Measurements from ENCODE around the gene IKBKG. TPM values are rescaled to one million over a fixed set of nuclear protein-coding genes. Genes with fewer than 3 reads are reported as not detected.

The IKBKG gene
- total RNA-seq, 1 donor from 2014 or later = 37.5 TPM

DNA sequence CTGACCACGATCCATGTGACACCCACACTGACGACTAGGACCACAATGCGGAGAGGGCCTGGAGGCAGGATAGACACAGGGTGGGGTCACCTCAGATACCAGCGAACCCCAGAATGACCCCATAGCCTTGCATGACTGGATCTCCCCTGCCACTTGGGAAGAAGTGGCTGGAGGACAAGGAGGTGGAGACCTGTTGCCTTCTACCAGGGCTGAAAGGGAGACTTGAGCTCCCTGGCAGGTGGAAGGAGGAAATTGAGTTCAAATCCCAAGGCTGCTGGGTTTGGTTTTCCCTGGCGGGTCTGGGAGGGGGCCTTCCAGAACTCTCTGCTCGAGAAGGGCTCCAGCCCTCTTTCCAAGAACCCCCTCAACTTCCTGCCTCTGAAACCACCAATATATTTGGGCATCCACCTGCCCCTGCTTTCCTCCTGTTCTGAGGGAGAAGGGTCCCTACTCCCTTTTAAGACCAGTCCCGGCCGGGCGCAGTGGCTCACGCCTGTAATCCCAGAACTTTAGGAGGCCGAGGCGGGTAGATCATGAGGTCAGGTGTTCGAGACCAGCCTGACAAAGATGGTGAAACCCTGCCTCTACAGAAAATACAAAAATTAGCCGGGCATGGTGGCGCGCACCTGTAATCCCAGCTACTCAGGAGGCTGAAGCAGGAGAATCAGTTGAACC lies 34.4 kb upstream of the IKBKG start:
- H3K27ac ChIP-seq = no peak overlapping the region
- intact Hi-C loops (cut with DNase I) = no loop called here
- H3K9me3 ChIP-seq = no peaks in the 10 kb centered on the region
- TF ChIP-seq, protein P1, sequence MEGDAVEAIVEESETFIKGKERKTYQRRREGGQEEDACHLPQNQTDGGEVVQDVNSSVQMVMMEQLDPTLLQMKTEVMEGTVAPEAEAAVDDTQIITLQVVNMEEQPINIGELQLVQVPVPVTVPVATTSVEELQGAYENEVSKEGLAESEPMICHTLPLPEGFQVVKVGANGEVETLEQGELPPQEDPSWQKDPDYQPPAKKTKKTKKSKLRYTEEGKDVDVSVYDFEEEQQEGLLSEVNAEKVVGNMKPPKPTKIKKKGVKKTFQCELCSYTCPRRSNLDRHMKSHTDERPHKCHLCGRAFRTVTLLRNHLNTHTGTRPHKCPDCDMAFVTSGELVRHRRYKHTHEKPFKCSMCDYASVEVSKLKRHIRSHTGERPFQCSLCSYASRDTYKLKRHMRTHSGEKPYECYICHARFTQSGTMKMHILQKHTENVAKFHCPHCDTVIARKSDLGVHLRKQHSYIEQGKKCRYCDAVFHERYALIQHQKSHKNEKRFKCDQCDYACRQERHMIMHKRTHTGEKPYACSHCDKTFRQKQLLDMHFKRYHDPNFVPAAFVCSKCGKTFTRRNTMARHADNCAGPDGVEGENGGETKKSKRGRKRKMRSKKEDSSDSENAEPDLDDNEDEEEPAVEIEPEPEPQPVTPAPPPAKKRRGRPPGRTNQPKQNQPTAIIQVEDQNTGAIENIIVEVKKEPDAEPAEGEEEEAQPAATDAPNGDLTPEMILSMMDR (IDR thresholded peaks at IDR 0.05) = no peak
- no peak for DNase-seq (ENCODE audit: low spot score in 2 of 2)
- H3K4me3 ChIP-seq = no peak overlapping the region
- H3K4me1 ChIP-seq = peaks cover 2 to 5% of the 10 kb centered on the region in 2 donors
- H3K27me3 ChIP-seq = no peaks in the 10 kb centered on the region
- peaks cover 0 to 9% of the 10 kb centered on the region in 2 donors for H3K36me3 ChIP-seq

DNA sequence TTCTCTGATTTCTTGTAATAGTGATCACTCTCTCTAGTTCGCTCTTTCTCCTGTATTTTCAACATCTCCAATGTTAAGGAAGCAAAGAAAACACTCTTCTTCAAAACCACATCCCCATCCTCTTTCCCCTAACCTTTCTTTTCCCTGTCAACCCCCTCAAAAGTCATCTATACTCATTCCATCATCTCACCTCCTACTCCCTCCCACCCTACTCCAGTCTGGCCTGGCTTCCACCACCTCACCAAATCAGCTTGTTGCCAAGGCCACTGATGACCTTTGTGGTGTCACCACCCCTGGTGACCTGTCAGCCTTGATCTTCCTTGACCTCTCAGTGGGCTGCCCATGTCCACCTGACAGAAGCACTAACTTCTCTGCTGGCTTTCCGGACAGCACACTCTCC lies 33.7 kb upstream of the IKBKG start:
- H3K36me3 ChIP-seq = peaks cover 0 to 6% of the 10 kb centered on the region in 2 donors
- no peak for DNase-seq (ENCODE audit: low spot score in 2 of 2)
- no peak overlapping the region for H3K27ac ChIP-seq
- TF ChIP-seq, protein P1 (IDR thresholded peaks at IDR 0.05) = no peak
- H3K4me3 ChIP-seq = no peak overlapping the region
- no peaks in the 10 kb centered on the region for H3K9me3 ChIP-seq
- H3K27me3 ChIP-seq = no peaks in the 10 kb centered on the region
- intact Hi-C loops (cut with DNase I) = no loop called here
- H3K4me1 ChIP-seq = peaks cover 2 to 5% of the 10 kb centered on the region in 2 donors

DNA sequence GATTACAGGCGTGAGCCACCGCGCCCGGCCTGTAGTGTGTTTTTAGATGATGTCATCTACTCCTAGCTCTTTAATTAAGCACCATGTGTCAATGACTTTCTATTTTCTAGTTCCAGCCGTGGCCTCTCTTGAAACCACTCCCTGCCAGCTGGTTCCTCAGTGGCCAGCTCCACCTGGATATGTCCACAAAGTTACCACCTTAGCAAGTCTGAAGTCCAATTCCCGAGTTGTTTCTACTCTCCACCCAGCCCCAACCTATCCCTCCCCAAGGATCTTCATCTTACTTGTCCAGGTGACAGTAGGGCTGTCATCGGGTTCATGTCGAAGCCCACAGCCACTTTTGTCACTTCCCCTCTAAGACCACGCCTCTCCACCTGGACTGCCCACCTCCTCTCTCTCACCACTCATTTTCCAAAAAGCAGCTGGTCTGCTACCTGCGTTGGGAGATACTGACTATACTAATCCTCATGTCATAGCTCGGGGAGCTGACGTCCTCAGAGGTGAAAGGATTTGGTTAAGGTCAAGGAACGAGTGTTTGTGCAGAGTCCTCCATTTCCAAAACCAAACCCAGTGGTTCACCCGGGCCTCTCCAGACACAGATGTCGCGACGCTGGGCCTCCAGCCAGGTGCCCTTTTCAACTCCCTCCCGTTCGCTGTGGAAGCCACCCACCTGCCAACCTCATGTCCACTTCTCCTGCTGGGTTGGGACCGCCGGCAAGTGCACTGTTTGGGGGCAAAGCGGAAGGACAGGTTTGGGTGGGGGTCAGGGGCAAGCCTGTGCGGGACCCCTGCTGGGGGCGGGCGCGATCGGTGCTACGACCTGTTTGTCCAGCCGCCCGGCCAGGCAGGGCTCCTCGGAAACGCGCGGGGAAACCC lies 32.1 kb upstream of the IKBKG start:
- intact Hi-C loops (cut with DNase I) = no loop called here
- Histone ChIP-seq H3K27me3 (no peaks in the 10 kb centered on the region), H3K9me3 (no peaks in the 10 kb centered on the region), H3K4me3 (peak overlapping the region; percentile 64 to 72), H3K36me3 (no peaks in the 10 kb centered on the region), H3K27ac (peak overlapping the region; percentile 76 to 88), H3K4me1 (peaks cover 2 to 5% of the 10 kb centered on the region in 2 donors)
- no peak for DNase-seq (ENCODE audit: low spot score in 2 of 2)
- TF ChIP-seq, protein P1 (IDR thresholded peaks at IDR 0.05) = no peak

DNA sequence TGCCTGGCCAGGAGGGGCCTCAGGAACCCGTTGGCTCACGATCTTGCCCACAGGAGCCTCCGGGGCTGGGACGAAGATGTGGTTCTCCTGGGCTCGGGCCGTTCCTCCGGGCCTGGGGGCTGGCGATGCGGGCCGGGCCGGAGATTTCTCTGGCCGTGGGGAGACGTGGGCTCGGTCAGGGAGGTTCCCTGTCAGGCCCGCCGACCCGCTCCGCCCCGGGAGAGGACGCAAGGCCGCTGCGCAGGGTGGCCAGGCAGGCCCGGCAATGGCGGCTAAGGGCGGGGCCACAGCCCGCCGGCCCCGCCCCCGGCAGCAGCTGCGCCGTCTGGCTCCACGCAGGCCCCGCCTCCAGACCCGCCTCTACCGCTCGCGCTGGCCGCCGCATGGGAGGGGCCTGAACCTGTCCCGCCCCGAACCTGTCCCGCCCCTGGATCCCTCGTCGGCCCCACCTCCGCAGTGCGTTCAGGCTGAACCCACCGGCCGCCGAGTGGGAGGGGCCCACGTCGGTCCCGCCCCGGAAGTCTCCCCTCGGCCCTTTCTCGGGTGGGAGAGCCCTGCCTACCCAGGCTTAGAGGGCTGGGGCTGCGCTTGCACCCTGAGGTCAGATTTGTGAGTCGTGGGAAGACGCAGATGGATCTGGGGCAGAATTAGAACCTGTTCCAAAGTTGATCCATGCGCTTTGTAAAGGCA lies 31.3 kb upstream of the IKBKG start, which contains the start of gene FAM3A:
TSS of gene FAM3A (minus strand) at position 267 of the 690 bp plus-strand sequence. CDS start 460 bp downstream, outside the sequence.
- DNase-seq (ENCODE audit: low spot score in 2 of 2) = peak; percentile 70 to 95
- Histone ChIP-seq H3K27me3 (no peaks in the 10 kb centered on the region), H3K36me3 (no peaks in the 10 kb centered on the region), H3K27ac (peak within 1 kb of the TSS; percentile 82 to 88), H3K4me1 (peaks cover 2 to 5% of the 10 kb centered on the region in 2 donors), H3K4me3 (peak within 1 kb of the TSS; percentile 64 to 72), H3K9me3 (no peaks in the 10 kb centered on the region)
- intact Hi-C loops (cut with DNase I) = loop anchor here (1.0 kb wide), 2 partner anchors 26 to 37 kb away; partner anchors contain the start of genes LAGE3 and SLC10A3
- TF ChIP-seq, protein P1 (IDR thresholded peaks at IDR 0.05) = no peak

DNA sequence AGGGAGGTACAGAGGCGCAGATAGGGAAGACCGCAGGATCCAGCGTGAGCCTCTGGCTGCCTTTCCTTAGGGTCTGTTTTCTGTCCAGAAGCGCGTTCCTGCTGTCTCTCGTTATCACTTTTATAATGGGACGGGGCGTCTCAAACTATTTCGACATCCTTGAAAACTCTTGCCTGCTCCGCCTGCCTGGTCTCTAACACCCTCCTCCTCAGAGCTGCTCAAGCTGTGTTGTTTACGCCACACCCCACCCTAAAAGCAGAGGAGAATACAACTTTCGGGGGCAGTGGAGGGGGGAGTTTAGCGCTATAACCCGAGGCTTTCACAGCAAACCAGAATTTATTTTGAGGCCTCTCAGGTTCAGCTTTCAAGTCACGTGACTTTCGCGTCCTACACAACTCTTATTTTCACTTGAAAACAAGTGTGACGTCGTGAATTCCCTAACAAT lies 30.7 kb upstream of the IKBKG start:
- peak overlapping the region; percentile 82 to 88 for H3K27ac ChIP-seq
- H3K4me3 ChIP-seq = peak overlapping the region; percentile 60 to 72
- no peak for DNase-seq (ENCODE audit: low spot score in 2 of 2)
- no peaks in the 10 kb centered on the region for H3K9me3 ChIP-seq
- TF ChIP-seq, protein P1 (IDR thresholded peaks at IDR 0.05) = no peak
- intact Hi-C loops (cut with DNase I) = loop anchor here (1.0 kb wide), 2 partner anchors 26 to 37 kb away; partner anchors contain the start of genes LAGE3 and SLC10A3
- H3K36me3 ChIP-seq = no peaks in the 10 kb centered on the region
- H3K27me3 ChIP-seq = no peaks in the 10 kb centered on the region
- peaks cover 2 to 5% of the 10 kb centered on the region in 2 donors for H3K4me1 ChIP-seq
